ENCODE measurements around the gene HOXB8. TPM values are rescaled to one million over a fixed set of nuclear protein-coding genes. Genes with fewer than 3 reads are reported as not detected.

Gene HOXB8
- total RNA-seq, 1 donor from 2014 or later = not detected

DNA sequence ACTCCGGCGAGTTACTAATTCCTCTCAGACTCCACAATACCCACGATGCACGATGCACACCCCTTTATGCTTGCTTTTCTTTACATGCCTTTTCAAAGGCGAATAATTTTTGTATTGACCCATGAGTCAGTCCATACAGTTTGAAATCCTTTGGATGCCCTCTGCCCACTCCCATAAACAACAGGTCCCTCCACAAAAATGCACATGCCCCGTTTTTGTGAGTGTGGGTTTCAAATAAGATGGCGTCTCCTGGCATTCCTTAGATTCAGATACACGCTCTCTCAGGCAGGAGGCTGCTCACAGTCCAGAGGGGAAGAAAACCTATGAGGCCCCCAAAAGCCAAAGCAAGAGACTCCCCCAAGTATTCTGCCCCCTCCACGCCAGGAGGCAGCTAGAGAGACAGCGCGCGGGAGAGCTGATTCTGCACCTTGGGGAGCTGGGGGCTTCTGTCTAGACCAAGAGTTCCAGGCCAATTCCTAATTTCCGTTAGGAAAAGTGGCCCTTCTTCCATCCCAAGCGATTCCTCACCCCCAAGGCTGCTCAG, 30.6 kb upstream of the HOXB8 start:
- H3K4me1 Mint-ChIP-seq (ENCODE audit: low read depth, unreplicated experiment) = no peaks in the 10 kb centered on the region
- H3K27me3 Mint-ChIP-seq (ENCODE audit: low read depth, unreplicated experiment) = peaks cover 88% of the 10 kb centered on the region
- H3K4me3 ChIP-seq (ENCODE audit: insufficient read depth, low read depth, low read length) = no peak overlapping the region
- H3K9ac ChIP-seq (ENCODE audit: low read length) = no peak overlapping the region
- H3K4me2 ChIP-seq (ENCODE audit: low read length) = no peak overlapping the region
- no peaks in the 10 kb centered on the region for H4K20me1 ChIP-seq (ENCODE audit: insufficient read depth, low read length)
- H3K27me3 ChIP-seq (ENCODE audit: insufficient read depth, low read length) = peaks cover 78% of the 10 kb centered on the region
- H2AFZ ChIP-seq (ENCODE audit: low read depth, low read length) = no peak overlapping the region
- DNase-seq (ENCODE audit: low read depth) = no peak
- no peak overlapping the region for H3K27ac ChIP-seq (ENCODE audit: low read depth, low read length)
- H3K36me3 ChIP-seq (ENCODE audit: insufficient read depth, low read length) = no peaks in the 10 kb centered on the region
- H3K9me3 Mint-ChIP-seq (ENCODE audit: unreplicated experiment) = peaks cover 15% of the 10 kb centered on the region
- H3K36me3 Mint-ChIP-seq (ENCODE audit: low read depth, unreplicated experiment) = peaks cover 4% of the 10 kb centered on the region
- H3K4me1 ChIP-seq (ENCODE audit: insufficient read depth, low read length) = no peaks in the 10 kb centered on the region
- H3K27ac Mint-ChIP-seq (ENCODE audit: unreplicated experiment) = no peak overlapping the region
- no peaks in the 10 kb centered on the region for H3K79me2 ChIP-seq (ENCODE audit: insufficient read depth, low read length)
- no peak overlapping the region for H3K4me3 Mint-ChIP-seq (ENCODE audit: unreplicated experiment)
- TF ChIP-seq EZH2 (IDR thresholded peaks at IDR 0.05; ENCODE audit: insufficient read depth, low read length) = no peak
- TF ChIP-seq CTCF (IDR thresholded peaks at IDR 0.05; ENCODE audit: insufficient read depth, low read depth, low read length) = no peak
- H3K9me3 ChIP-seq (ENCODE audit: insufficient read depth, low read depth, low read length) = peaks cover 10% of the 10 kb centered on the region
- no peak for FAIRE-seq

DNA sequence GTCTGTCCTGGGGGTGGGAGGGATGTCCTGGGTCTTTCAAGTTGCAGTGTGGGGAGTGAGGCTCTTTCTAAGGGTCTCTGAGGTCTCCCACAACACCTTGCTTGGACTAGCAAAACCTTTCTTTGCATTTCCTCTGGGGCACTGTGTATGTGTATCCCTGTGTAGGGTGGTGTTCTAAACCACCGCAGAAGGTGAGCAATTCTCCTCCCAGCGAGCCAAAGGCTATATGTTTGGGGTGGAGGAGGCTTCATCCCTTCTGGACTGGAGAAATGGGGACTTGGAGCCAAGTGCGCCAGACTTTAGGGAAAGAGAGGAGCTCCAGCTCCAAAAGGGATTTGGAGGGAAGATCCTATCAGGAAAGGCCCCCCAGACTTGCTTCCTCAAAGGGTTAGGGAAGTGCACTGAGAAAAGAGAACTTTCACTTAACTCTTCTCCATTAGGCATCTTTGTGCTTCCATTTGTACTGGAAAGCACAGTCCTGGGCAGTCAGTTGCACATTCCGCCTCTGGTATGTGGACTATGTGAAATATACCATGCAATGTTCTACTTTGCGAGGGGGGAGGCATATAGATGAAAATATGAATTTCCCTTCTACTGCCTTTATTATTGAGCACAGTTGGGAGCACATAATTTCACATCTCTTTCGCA, 29.9 kb upstream of the HOXB8 start:
- peaks cover 16% of the 10 kb centered on the region for H3K9me3 Mint-ChIP-seq (ENCODE audit: unreplicated experiment)
- no peak overlapping the region for H3K4me3 ChIP-seq (ENCODE audit: insufficient read depth, low read depth, low read length)

More for the DNA sequence above, 29.9 kb upstream of the HOXB8 start:
- peaks cover 89% of the 10 kb centered on the region for H3K27me3 Mint-ChIP-seq (ENCODE audit: low read depth, unreplicated experiment)
- no peaks in the 10 kb centered on the region for H3K4me1 ChIP-seq (ENCODE audit: insufficient read depth, low read length)
- H3K4me1 Mint-ChIP-seq (ENCODE audit: low read depth, unreplicated experiment) = no peaks in the 10 kb centered on the region
- H3K36me3 ChIP-seq (ENCODE audit: insufficient read depth, low read length) = no peaks in the 10 kb centered on the region
- no peak overlapping the region for H3K4me3 Mint-ChIP-seq (ENCODE audit: unreplicated experiment)
- DNase-seq (ENCODE audit: low read depth) (no peak), FAIRE-seq (no peak)
- H3K27ac ChIP-seq (ENCODE audit: low read depth, low read length) = no peak overlapping the region
- no peak overlapping the region for H2AFZ ChIP-seq (ENCODE audit: low read depth, low read length)
- no peak overlapping the region for H3K4me2 ChIP-seq (ENCODE audit: low read length)
- H3K9ac ChIP-seq (ENCODE audit: low read length) = no peak overlapping the region
- H3K27me3 ChIP-seq (ENCODE audit: insufficient read depth, low read length) = peaks cover 85% of the 10 kb centered on the region
- no peak for TF ChIP-seq EZH2 (IDR thresholded peaks at IDR 0.05; ENCODE audit: insufficient read depth, low read length)
- no peak for TF ChIP-seq CTCF (IDR thresholded peaks at IDR 0.05; ENCODE audit: insufficient read depth, low read depth, low read length)
- H4K20me1 ChIP-seq (ENCODE audit: insufficient read depth, low read length) = no peaks in the 10 kb centered on the region
- H3K36me3 Mint-ChIP-seq (ENCODE audit: low read depth, unreplicated experiment) = peaks cover 4% of the 10 kb centered on the region
- peaks cover 10% of the 10 kb centered on the region for H3K9me3 ChIP-seq (ENCODE audit: insufficient read depth, low read depth, low read length)
- H3K79me2 ChIP-seq (ENCODE audit: insufficient read depth, low read length) = no peaks in the 10 kb centered on the region
- no peak overlapping the region for H3K27ac Mint-ChIP-seq (ENCODE audit: unreplicated experiment)

All from astrocyte (in vitro differentiated cells and primary cell).